Neuronal stem cell (in vitro differentiated cells): ENCODE data around the gene ACE2.

ENCODE experiments used
- DNase-seq: peaks from one replicate; pipeline ENCODE4 v3.0.0-alpha.2; 2013; ENCODE audit warnings: low spot score
- H2AFZ ChIP-seq: one replicate; pipeline ENCODE4 v1.6.1; 2013; ENCODE audit warnings: mild to moderate bottlenecking, low read length, inconsistent platforms
- H2AK5ac ChIP-seq: 2 replicates; pipeline ENCODE4 v1.6.1; 2013; ENCODE audit warnings: low read depth, mild to moderate bottlenecking, inconsistent platforms, low read length, moderate library complexity, mixed read lengths
- H2BK120ac ChIP-seq: 2 replicates; pipeline ENCODE4 v1.6.1; 2013; ENCODE audit warnings: low read depth, mild to moderate bottlenecking, inconsistent platforms, low read length, moderate library complexity, mixed read lengths
- H2BK12ac ChIP-seq: one replicate; pipeline ENCODE4 v1.6.1; 2013; ENCODE audit warnings: low read length, inconsistent platforms
- H2BK15ac ChIP-seq: 2 replicates; pipeline ENCODE4 v1.6.1; 2013; ENCODE audit warnings: mild to moderate bottlenecking, low read length, inconsistent platforms, mixed read lengths
- H2BK5ac ChIP-seq: one replicate; pipeline ENCODE4 v1.6.1; 2013; ENCODE audit warnings: inconsistent platforms, mild to moderate bottlenecking, low read length, moderate library complexity
- H3K14ac ChIP-seq: one replicate; pipeline ENCODE4 v1.6.1; 2013; ENCODE audit warnings: low read length, inconsistent platforms
- H3K18ac ChIP-seq: 2 replicates; pipeline ENCODE4 v1.6.1; 2013; ENCODE audit warnings: low read length, inconsistent platforms
- H3K23ac ChIP-seq: 2 replicates; pipeline ENCODE4 v1.6.1; 2013; ENCODE audit warnings: low read depth, mild to moderate bottlenecking, mixed read lengths, low read length, inconsistent platforms; ENCODE audit not compliant: poor library complexity
- H3K27ac ChIP-seq: replicated peaks from 3 replicates; pipeline ENCODE4 v1.5.1; 2013; ENCODE audit warnings: low read length, inconsistent platforms
- H3K27me3 ChIP-seq, 3 experiments: 2 replicates each; pipeline ENCODE4 v1.6.1; 2013; ENCODE audit warnings: low read length in 3 of 3, mild to moderate bottlenecking in 2 of 3, inconsistent platforms in 1 of 3, low read depth in 1 of 3, mixed read lengths in 1 of 3, moderate library complexity in 1 of 3; ENCODE audit not compliant: control insufficient read depth in 3 of 3, insufficient read depth in 3 of 3
- H3K36me3 ChIP-seq, 2 donors: replicated peaks in 1 of 2; 2 replicates each; pipeline ENCODE4 v1.6.1; 2013; ENCODE audit warnings: low read length in 2 of 2; ENCODE audit not compliant: control insufficient read depth in 2 of 2, insufficient read depth in 2 of 2
- H3K4ac ChIP-seq: 2 replicates; pipeline ENCODE4 v1.6.1; 2013; ENCODE audit warnings: inconsistent platforms, mild to moderate bottlenecking, low read length, moderate library complexity
- H3K4me1 ChIP-seq, 2 donors: 1 replicate in 1 of 2; 2 replicates in 1 of 2; pipeline ENCODE4 v1.6.1; 2013; ENCODE audit warnings: low read length in 2 of 2, low read depth in 1 of 2; ENCODE audit not compliant: control insufficient read depth in 2 of 2, insufficient read depth in 1 of 2
- H3K4me2 ChIP-seq: one replicate; pipeline ENCODE4 v1.6.1; 2013; ENCODE audit warnings: mild to moderate bottlenecking, low read length, inconsistent platforms; ENCODE audit not compliant: insufficient read depth, poor library complexity, severe bottlenecking
- H3K4me3 ChIP-seq, 2 donors: 2 replicates each; pipeline ENCODE4 v1.5.1; 2013; ENCODE audit warnings: low read length in 2 of 2, mild to moderate bottlenecking in 2 of 2, inconsistent platforms in 1 of 2, moderate library complexity in 1 of 2
- H3K79me1 ChIP-seq: one replicate; pipeline ENCODE4 v1.6.1; 2013; ENCODE audit warnings: low read depth, mild to moderate bottlenecking, inconsistent platforms, low read length, moderate library complexity
- H3K9ac ChIP-seq: one replicate; pipeline ENCODE4 v1.6.1; 2013; ENCODE audit warnings: mild to moderate bottlenecking, low read depth, low read length, inconsistent platforms; ENCODE audit not compliant: poor library complexity
- H3K9me3 ChIP-seq, 2 donors: replicated peaks in 1 of 2; 2 replicates each; pipeline versions ENCODE3 to v1.6.1; 2013; ENCODE audit warnings: low read length in 2 of 2, mild to moderate bottlenecking in 2 of 2, inconsistent platforms in 1 of 2, low read depth in 1 of 2, mixed read lengths in 1 of 2, moderate library complexity in 1 of 2; ENCODE audit not compliant: control insufficient read depth in 2 of 2, insufficient read depth in 1 of 2
- H4K8ac ChIP-seq: one replicate; pipeline ENCODE4 v1.6.1; 2013; ENCODE audit warnings: low read depth, mild to moderate bottlenecking, inconsistent platforms, low read length, moderate library complexity
- H4K91ac ChIP-seq: one replicate; pipeline ENCODE4 v1.6.1; 2013; ENCODE audit warnings: low read length, low read depth, mild to moderate bottlenecking, inconsistent platforms; ENCODE audit not compliant: poor library complexity
- WGBS, 2 donors: extraction: QIAGEN DNeasy Blood & Tissue Kit; methylation state at CpG; one replicate each; pipeline ENCODE4 v1.1.7; 2013; ENCODE audit warnings: missing lambda C conversion rate in 2 of 2, mixed read lengths in 1 of 2; ENCODE audit not compliant: insufficient read length in 2 of 2, insufficient replicate concordance in 1 of 2; ENCODE audit errors: extremely low coverage in 2 of 2; 5-methylcytosine and 5-hydroxymethylcytosine counted together

ACE2 gene

DNA sequence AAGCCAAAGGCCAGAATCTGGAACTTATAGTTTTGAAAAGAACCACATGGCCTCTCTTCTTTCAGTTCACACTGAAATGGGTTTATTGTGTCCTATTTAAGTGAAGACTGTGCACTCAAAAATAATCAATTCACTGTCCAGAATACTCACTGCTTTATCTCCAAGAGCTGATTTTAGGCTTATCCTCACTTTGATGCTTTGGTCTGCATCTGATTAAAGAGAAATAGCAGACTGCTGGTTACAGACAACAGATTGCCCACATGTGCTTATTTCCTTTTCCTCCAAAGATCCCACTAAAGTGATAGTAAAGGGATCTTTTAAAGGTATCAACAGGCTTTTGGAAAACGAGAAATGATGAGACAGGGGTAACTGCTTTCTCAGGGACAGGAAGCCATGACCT is 30.6 kb downstream of the ACE2 start:
- Histone ChIP-seq H2BK5ac (no peak overlapping the region), H3K27me3 (peaks cover 0 to 6% (median 0%) of the 10 kb centered on the region in 3 experiments), H3K18ac (no peak overlapping the region), H2BK120ac (no peak overlapping the region), H3K9ac (no peak overlapping the region), H2BK15ac (no peak overlapping the region), H4K91ac (no peak overlapping the region), H3K4me2 (no peak overlapping the region), H3K4me1 (peaks cover 5 to 22% of the 10 kb centered on the region in 2 donors), H3K27ac (no peak overlapping the region), H2AFZ (no peak overlapping the region), H3K23ac (no peak overlapping the region), H4K8ac (no peak overlapping the region), H3K79me1 (no peaks in the 10 kb centered on the region), H3K4me3 (no peak overlapping the region), H3K14ac (no peak overlapping the region), H2AK5ac (no peak overlapping the region), H3K4ac (no peak overlapping the region), H2BK12ac (no peak overlapping the region), H3K36me3 (no peaks in the 10 kb centered on the region), H3K9me3 (no peaks in the 10 kb centered on the region)
- no peak for DNase-seq
- WGBS, 2 donors, result no CpG with 5 or more reads among the region's 1 CpG

DNA sequence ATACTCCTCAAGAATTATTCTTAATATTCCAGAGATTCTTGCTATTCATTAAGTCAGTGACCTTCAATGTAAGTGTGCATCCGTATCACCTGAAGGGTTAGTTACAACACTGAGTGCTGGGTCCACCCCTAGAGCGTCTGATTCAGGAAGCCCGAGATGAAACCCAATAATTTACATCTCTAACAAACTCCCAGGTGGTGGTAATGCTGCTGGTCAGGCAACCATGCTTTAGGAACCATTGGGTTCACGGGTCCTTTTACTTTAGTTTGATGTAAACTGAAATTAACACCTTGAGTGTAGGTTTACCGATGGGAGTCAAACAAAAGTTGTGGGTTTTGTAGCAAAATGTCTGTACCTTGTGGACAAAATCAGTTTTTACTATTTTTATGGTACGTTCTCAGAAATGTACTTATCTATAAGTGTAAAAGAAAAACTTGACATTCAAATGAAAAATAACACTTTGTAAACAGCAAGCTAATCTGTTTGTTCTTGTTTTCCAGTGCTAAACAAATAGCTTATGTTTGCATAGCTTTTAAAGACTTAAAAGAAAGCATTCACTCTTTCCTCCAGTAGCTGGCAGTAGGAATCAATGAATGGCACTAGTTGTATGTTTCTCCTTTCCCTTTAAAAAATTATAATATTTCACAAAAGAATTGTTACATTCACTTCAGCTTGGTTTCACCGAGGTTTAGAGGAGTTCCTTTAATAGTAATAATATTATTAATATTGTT is 32.7 kb downstream of the ACE2 start:
- H3K36me3 ChIP-seq, result no peaks in the 10 kb centered on the region
- H3K4me2 ChIP-seq, result no peak overlapping the region
- no peak overlapping the region for H3K4ac ChIP-seq
- H2BK12ac ChIP-seq, result no peak overlapping the region
- H2AK5ac ChIP-seq, result no peak overlapping the region
- no peak overlapping the region for H3K14ac ChIP-seq
- peaks cover 5 to 24% of the 10 kb centered on the region in 2 donors for H3K4me1 ChIP-seq
- no peak overlapping the region for H2BK15ac ChIP-seq
- H3K9ac ChIP-seq, result no peak overlapping the region
- WGBS, 2 donors, result no CpG with 5 or more reads among the region's 7 CpGs
- H3K23ac ChIP-seq, result no peak overlapping the region
- peak overlapping the region; percentile 10 for H2AFZ ChIP-seq
- H4K91ac ChIP-seq, result no peak overlapping the region
- no peak for DNase-seq
- no peak overlapping the region for H3K27ac ChIP-seq
- H3K4me3 ChIP-seq, result no peak overlapping the region
- H2BK5ac ChIP-seq, result no peak overlapping the region
- no peak overlapping the region for H4K8ac ChIP-seq
- H3K79me1 ChIP-seq, result no peaks in the 10 kb centered on the region
- no peaks in the 10 kb centered on the region for H3K9me3 ChIP-seq
- H3K18ac ChIP-seq, result no peak overlapping the region
- peaks cover 0 to 5% (median 0%) of the 10 kb centered on the region in 3 experiments for H3K27me3 ChIP-seq
- H2BK120ac ChIP-seq, result no peak overlapping the region

DNA sequence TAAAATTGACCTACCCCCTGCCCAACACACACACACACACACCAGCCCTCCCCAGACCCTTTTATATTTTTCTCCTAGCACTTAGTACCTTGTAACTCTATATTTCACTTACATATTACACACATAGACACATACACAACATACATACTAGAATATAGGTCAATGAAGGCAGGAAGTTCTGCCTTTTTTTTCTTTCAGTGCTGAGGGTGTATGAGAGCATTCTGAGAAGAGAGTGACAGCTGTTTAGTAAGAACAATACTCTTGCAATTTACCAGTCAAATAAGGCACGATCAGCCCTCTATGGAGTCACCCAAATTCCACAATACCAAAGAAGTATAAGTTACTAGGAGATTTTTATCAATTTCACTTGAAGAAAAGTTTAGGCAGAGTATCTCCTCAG is 33.5 kb downstream of the ACE2 start:
- Histone ChIP-seq H3K27ac (no peak overlapping the region), H3K14ac (no peak overlapping the region), H3K4me1 (peaks cover 5 to 24% of the 10 kb centered on the region in 2 donors), H3K36me3 (no peaks in the 10 kb centered on the region), H3K4ac (no peak overlapping the region), H2BK15ac (no peak overlapping the region), H3K4me3 (no peak overlapping the region), H2AK5ac (no peak overlapping the region), H2AFZ (peak overlapping the region; percentile 24), H3K9ac (no peak overlapping the region), H2BK5ac (no peak overlapping the region), H3K9me3 (no peaks in the 10 kb centered on the region), H2BK12ac (no peak overlapping the region), H3K79me1 (no peaks in the 10 kb centered on the region), H4K91ac (no peak overlapping the region), H2BK120ac (no peak overlapping the region), H3K4me2 (no peak overlapping the region), H3K23ac (no peak overlapping the region), H4K8ac (no peak overlapping the region), H3K27me3 (no peaks in the 10 kb centered on the region), H3K18ac (no peak overlapping the region)
- DNase-seq, result no peak
- no CpG with 5 or more reads among the region's 1 CpG for WGBS, 2 donors

DNA sequence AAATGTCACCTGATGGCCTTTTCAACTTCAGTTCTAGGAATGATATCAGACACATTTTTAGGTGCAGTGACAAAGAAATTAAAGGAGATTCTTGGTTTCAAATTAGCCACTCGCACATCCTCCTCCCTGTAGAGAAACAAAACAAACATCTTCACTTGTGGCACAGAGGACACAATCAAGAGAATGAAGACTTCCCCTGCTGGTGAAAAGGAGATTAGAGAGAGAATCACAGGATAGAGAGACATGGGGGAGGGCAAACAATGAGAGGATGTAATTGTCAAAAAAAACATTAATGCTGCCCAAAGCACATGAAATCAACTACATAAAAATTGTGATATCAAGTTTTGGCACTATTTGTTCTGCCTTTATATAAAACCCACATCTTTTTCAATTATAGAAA is 34.5 kb downstream of the ACE2 start:
- no peak overlapping the region for H2AFZ ChIP-seq
- no peak overlapping the region for H3K18ac ChIP-seq
- H4K91ac ChIP-seq, result no peak overlapping the region
- no peak overlapping the region for H3K4me3 ChIP-seq
- DNase-seq, result no peak
- no peak overlapping the region for H3K9ac ChIP-seq
- H3K4ac ChIP-seq, result no peak overlapping the region
- WGBS, 2 donors, result no CpG with 5 or more reads among the region's 1 CpG
- peaks cover 5 to 26% of the 10 kb centered on the region in 2 donors for H3K4me1 ChIP-seq
- no peak overlapping the region for H2BK5ac ChIP-seq
- H3K14ac ChIP-seq, result no peak overlapping the region
- H3K27ac ChIP-seq, result no peak overlapping the region
- no peaks in the 10 kb centered on the region for H3K79me1 ChIP-seq
- no peaks in the 10 kb centered on the region for H3K27me3 ChIP-seq
- no peak overlapping the region for H2AK5ac ChIP-seq
- H3K4me2 ChIP-seq, result no peak overlapping the region
- H3K36me3 ChIP-seq, result no peaks in the 10 kb centered on the region
- H3K9me3 ChIP-seq, result no peaks in the 10 kb centered on the region
- H2BK12ac ChIP-seq, result no peak overlapping the region
- no peak overlapping the region for H2BK120ac ChIP-seq
- no peak overlapping the region for H3K23ac ChIP-seq
- H4K8ac ChIP-seq, result no peak overlapping the region
- H2BK15ac ChIP-seq, result no peak overlapping the region
